Activated CD4-positive, alpha-beta T cell treated with anti-CD3 and anti-CD28 coated beads, Interleukin-2, amount 10 ng/mL, durations not matched to agents 7 days and 5 days (primary cell): Measurements from ENCODE around the gene NRIP3. TPM values are rescaled to one million over a fixed set of nuclear protein-coding genes. Genes with fewer than 3 reads are reported as not detected.
"Not testable (repeated sequence)": the region's sequence is repeated elsewhere in the genome, so short reads cannot be mapped to it uniquely, and the experiment has no call there.

Experiments used
- CTCF ChIA-PET: fragments of 350-600 bp; sonication (Branson Sonifier 250); formaldehyde crosslinking; loops from one replicate; lab custom pipeline; 2021; ENCODE audit warnings: antibody characterized with exemption; lab: Charles Lee
- POLR2A ChIA-PET: fragments of 350-600 bp; sonication (Branson Sonifier 250); formaldehyde crosslinking; loops from one replicate; lab custom pipeline; 2021; ENCODE audit warnings: antibody characterized with exemption; lab: Charles Lee
- DNase-seq: peaks from one replicate; pipeline ENCODE4 v3.0.0-alpha.2; 2020
- H3K27ac Mint-ChIP-seq: one replicate; pipeline ENCODE4 v1.8.0; 2021; ENCODE audit warnings: mild to moderate bottlenecking, moderate library complexity, mixed read lengths
- H3K27me3 Mint-ChIP-seq: one replicate; pipeline ENCODE4 v1.8.0; 2021; ENCODE audit warnings: mixed read lengths
- H3K36me3 Mint-ChIP-seq: one replicate; pipeline ENCODE4 v1.8.0; 2021; ENCODE audit warnings: low read depth, mixed read lengths
- H3K4me1 Mint-ChIP-seq: one replicate; pipeline ENCODE4 v1.8.0; 2021; ENCODE audit warnings: mixed read lengths
- H3K4me3 Mint-ChIP-seq: one replicate; pipeline ENCODE4 v1.8.0; 2021; ENCODE audit warnings: mild to moderate bottlenecking, moderate library complexity, mixed read lengths
- H3K9me3 Mint-ChIP-seq: one replicate; pipeline ENCODE4 v1.8.0; 2021; ENCODE audit warnings: mixed read lengths
- total RNA-seq, 2 experiments: library from RNA; stranded (reverse); gene quantifications; one replicate each; pipeline ENCODE4 v1.2.3, GENCODE V29; 2021

Gene NRIP3
- total RNA-seq, 2 experiments from 2014 or later: 0.62 to 0.75 TPM

- H3K27ac Mint-ChIP-seq: no peak overlapping the region
- no peaks in the 10 kb centered on the region for H3K9me3 Mint-ChIP-seq
- H3K36me3 Mint-ChIP-seq: no peaks in the 10 kb centered on the region
- no peak overlapping the region for H3K4me3 Mint-ChIP-seq
- H3K27me3 Mint-ChIP-seq: peaks cover 19% of the 10 kb centered on the region
- ChIA-PET POLR2A (no interaction called here), CTCF (interaction anchor here (1.1 to 1.2 kb wide), 2 partner anchors 41 to 149 kb away, joined by 3 to 4 read pairs; no protein-coding TSS in a partner anchor)
- DNase-seq: no peak
- peaks cover 7% of the 10 kb centered on the region for H3K4me1 Mint-ChIP-seq
Measured at GRCh38 chr11:8988329-8989234, 15.2 kb downstream of the NRIP3 start.

GRCh38 chr11:8987446-8987845 is 16.4 kb downstream of the NRIP3 start:
- CTCF ChIA-PET: interaction anchor here (0.9 to 1.2 kb wide), 3 partner anchors 10 to 150 kb away, joined by 3 to 4 read pairs (median 4); no protein-coding TSS in a partner anchor
- peak; percentile 33 for DNase-seq
- Mint-ChIP-seq H3K4me1 (peaks cover 7% of the 10 kb centered on the region), H3K36me3 (no peaks in the 10 kb centered on the region), H3K27me3 (peaks cover 14% of the 10 kb centered on the region), H3K9me3 (no peaks in the 10 kb centered on the region), H3K4me3 (no peak overlapping the region), H3K27ac (no peak overlapping the region)
- POLR2A ChIA-PET: no interaction called here

- CTCF ChIA-PET: interaction anchor here (0.7 to 1.2 kb wide), 3 partner anchors 10 to 170 kb away, joined by 3 to 4 read pairs (median 3); no protein-coding TSS in a partner anchor
- H3K4me3 Mint-ChIP-seq, H3K9me3 Mint-ChIP-seq, H3K27ac Mint-ChIP-seq, POLR2A ChIA-PET, H3K4me1 Mint-ChIP-seq, DNase-seq, H3K36me3 Mint-ChIP-seq: not testable (repeated sequence)
- H3K27me3 Mint-ChIP-seq: peaks cover 12% of the 10 kb centered on the region
Measured at GRCh38 chr11:8986772-8987171, 17.0 kb downstream of the NRIP3 start.

GRCh38 chr11:8985462-8985861 is 18.3 kb downstream of the NRIP3 start:
- peaks cover 8% of the 10 kb centered on the region for H3K27me3 Mint-ChIP-seq
- H3K4me1 Mint-ChIP-seq: peaks cover 7% of the 10 kb centered on the region
- CTCF ChIA-PET: interaction anchor here (0.6 to 1.1 kb wide), 4 partner anchors 15 to 60 kb away, joined by 3 to 4 read pairs (median 3); no protein-coding TSS in a partner anchor
- POLR2A ChIA-PET: interaction anchor here (0.6 kb wide), 1 partner anchor 1404 kb away, joined by 5 read pairs; no protein-coding TSS in a partner anchor
- H3K36me3 Mint-ChIP-seq: no peaks in the 10 kb centered on the region
- H3K4me3 Mint-ChIP-seq: no peak overlapping the region
- DNase-seq: no peak
- no peak overlapping the region for H3K27ac Mint-ChIP-seq
- H3K9me3 Mint-ChIP-seq: no peaks in the 10 kb centered on the region

GRCh38 chr11:8983552-8983951 is 20.2 kb downstream of the NRIP3 start:
- Mint-ChIP-seq H3K36me3 (no peaks in the 10 kb centered on the region), H3K27ac (no peak overlapping the region), H3K4me3 (no peak overlapping the region), H3K9me3 (no peaks in the 10 kb centered on the region), H3K27me3 (no peaks in the 10 kb centered on the region), H3K4me1 (peaks cover 7% of the 10 kb centered on the region)
- ChIA-PET POLR2A (no interaction called here), CTCF (interaction anchor here (0.7 kb wide), 1 partner anchor 19 kb away, joined by 3 read pairs; the partner anchor contains the start of gene TMEM9B)
- no peak for DNase-seq

- Mint-ChIP-seq H3K4me3 (no peak overlapping the region), H3K36me3 (no peaks in the 10 kb centered on the region), H3K9me3 (no peaks in the 10 kb centered on the region), H3K4me1 (no peaks in the 10 kb centered on the region), H3K27ac (no peak overlapping the region), H3K27me3 (no peaks in the 10 kb centered on the region)
- ChIA-PET CTCF (no interaction called here), POLR2A (no interaction called here)
- DNase-seq: no peak
Measured at GRCh38 chr11:8980485-8980884, 23.3 kb downstream of the NRIP3 start.

- H3K27me3 Mint-ChIP-seq, CTCF ChIA-PET: not testable (repeated sequence)
Measured at GRCh38 chr11:8979365-8979764, 24.4 kb downstream of the NRIP3 start.

GRCh38 chr11:8973121-8973520 is 30.7 kb downstream of the NRIP3 start:
- H3K4me1 Mint-ChIP-seq: no peaks in the 10 kb centered on the region
- CTCF ChIA-PET: interaction anchor here (0.6 to 1.1 kb wide), 3 partner anchors 8 to 27 kb away, joined by 3 read pairs; no protein-coding TSS in a partner anchor
- H3K9me3 Mint-ChIP-seq: no peaks in the 10 kb centered on the region
- no peak overlapping the region for H3K4me3 Mint-ChIP-seq
- H3K27me3 Mint-ChIP-seq: no peaks in the 10 kb centered on the region
- no peak overlapping the region for H3K27ac Mint-ChIP-seq
- DNase-seq: no peak
- POLR2A ChIA-PET: no interaction called here
- H3K36me3 Mint-ChIP-seq: peaks cover 2% of the 10 kb centered on the region

More at GRCh38 chr11:8979365-8979764, 24.4 kb downstream of the NRIP3 start:
- POLR2A ChIA-PET, H3K9me3 Mint-ChIP-seq, H3K36me3 Mint-ChIP-seq, H3K4me1 Mint-ChIP-seq, H3K4me3 Mint-ChIP-seq, H3K27ac Mint-ChIP-seq, DNase-seq: not testable (repeated sequence)

- Mint-ChIP-seq H3K4me1 (no peaks in the 10 kb centered on the region), H3K9me3 (no peaks in the 10 kb centered on the region), H3K36me3 (peaks cover 2% of the 10 kb centered on the region), H3K4me3 (no peak overlapping the region), H3K27ac (no peak overlapping the region), H3K27me3 (no peaks in the 10 kb centered on the region)
- CTCF ChIA-PET: interaction anchor here (0.9 to 1.2 kb wide), 3 partner anchors 12 to 58 kb away, joined by 3 to 4 read pairs (median 3); no protein-coding TSS in a partner anchor
- DNase-seq: no peak
- POLR2A ChIA-PET: no interaction called here
Measured at GRCh38 chr11:8971924-8972316, 31.9 kb downstream of the NRIP3 start.

- DNase-seq: no peak
- no peak overlapping the region for H3K4me3 Mint-ChIP-seq
- H3K27ac Mint-ChIP-seq: no peak overlapping the region
- peaks cover 1% of the 10 kb centered on the region for H3K4me1 Mint-ChIP-seq
- CTCF ChIA-PET: interaction anchor here (1.1 to 1.2 kb wide), 2 partner anchors 12 to 57 kb away, joined by 3 to 4 read pairs; no protein-coding TSS in a partner anchor
- H3K36me3 Mint-ChIP-seq: peaks cover 2% of the 10 kb centered on the region
- POLR2A ChIA-PET: no interaction called here
- no peaks in the 10 kb centered on the region for H3K9me3 Mint-ChIP-seq
- no peaks in the 10 kb centered on the region for H3K27me3 Mint-ChIP-seq
Measured at GRCh38 chr11:8971196-8971923, 32.4 kb downstream of the NRIP3 start.

- Mint-ChIP-seq H3K36me3 (peaks cover 9% of the 10 kb centered on the region), H3K9me3 (no peaks in the 10 kb centered on the region), H3K27ac (no peak overlapping the region), H3K4me1 (peaks cover 23% of the 10 kb centered on the region), H3K27me3 (no peaks in the 10 kb centered on the region), H3K4me3 (no peak overlapping the region)
- ChIA-PET POLR2A (no interaction called here), CTCF (no interaction called here)
- DNase-seq: no peak
Measured at GRCh38 chr11:8967184-8967583, 36.6 kb downstream of the NRIP3 start.
